Upper lobe of left lung (tissue), 4 donors: ENCODE results near the gene LYPLA2.

Experiments
- CTCF ChIP-seq, 6 experiments: fragments of 450-650 bp in 4 of 6; fragments of 200-600 bp in 2 of 6; sonication (generic) in 2 of 6; IDR thresholded peaks; one replicate each; pipeline ENCODE4 v1.5.1; 2016 to 2019; ENCODE audit warnings: antibody characterized with exemption in 6 of 6
- EP300 ChIP-seq, 4 donors: sonication (generic); formaldehyde crosslinking; IDR thresholded peaks; one replicate each; pipeline ENCODE4 v1.5.1; 2017; ENCODE audit warnings: antibody characterized with exemption in 4 of 4, control low read depth in 2 of 4
- POLR2A ChIP-seq, 4 donors: fragments of 450-650 bp; IDR thresholded peaks; one replicate each; pipeline ENCODE4 v1.5.1; 2016 to 2017; ENCODE audit warnings: antibody characterized with exemption in 4 of 4, mild to moderate bottlenecking in 2 of 4

- TF ChIP-seq CTCF (IDR thresholded peaks at IDR 0.05) (no peak), POLR2A (IDR thresholded peaks at IDR 0.05) (no peak), EP300 (IDR thresholded peaks at IDR 0.05) (no peak)
Observed at GRCh38 chr1:23795676-23796465, 4.9 kb downstream of the LYPLA2 start.
